ENCODE data around the gene ALDH8A1. TPM values are rescaled to one million over a fixed set of nuclear protein-coding genes. Genes with fewer than 3 reads are reported as not detected.
"Not testable (repeated sequence)": the region's sequence is repeated elsewhere in the genome, so short reads cannot be mapped to it uniquely, and the experiment has no call there.

The ALDH8A1 gene
- total RNA-seq, 2 donors from 2014 or later: 0.35 TPM; not detected in 1

- no peak for TF ChIP-seq CTCF (IDR thresholded peaks at IDR 0.05)
Measured at GRCh38 chr6:134909701-134910592, 40.0 kb downstream of the ALDH8A1 start.

GRCh38 chr6:134908906-134909516 lies 40.9 kb downstream of the ALDH8A1 start:
- Histone ChIP-seq H3K4me3 (no peak overlapping the region), H3K27me3 (no peaks in the 10 kb centered on the region)

More at GRCh38 chr6:134909701-134910592, 40.0 kb downstream of the ALDH8A1 start:
- Histone ChIP-seq H3K27ac (peak overlapping the region in 1 of 2 donors; percentile 79), H3K36me3 (no peaks in the 10 kb centered on the region), H3K9me3 (no peaks in the 10 kb centered on the region), H3K27me3 (no peaks in the 10 kb centered on the region), H3K4me3 (no peak overlapping the region), H3K4me1 (peaks cover 0 to 16% of the 10 kb centered on the region in 2 donors)
- no peak for DNase-seq (ENCODE audit: low spot score)

GRCh38 chr6:134904731-134905130 lies 45.2 kb downstream of the ALDH8A1 start:
- not testable (repeated sequence) for H3K27ac ChIP-seq; H3K9me3 ChIP-seq; H3K4me3 ChIP-seq; H3K27me3 ChIP-seq; H3K36me3 ChIP-seq; DNase-seq (ENCODE audit: low spot score)
- peaks cover 0 to 14% of the 10 kb centered on the region in 2 donors for H3K4me1 ChIP-seq

More at GRCh38 chr6:134908906-134909516, 40.9 kb downstream of the ALDH8A1 start:
- Histone ChIP-seq H3K9me3 (no peaks in the 10 kb centered on the region), H3K4me1 (peaks cover 0 to 16% of the 10 kb centered on the region in 2 donors), H3K36me3 (no peaks in the 10 kb centered on the region), H3K27ac (peak overlapping the region; percentile 35 to 79)
- TF ChIP-seq CTCF (IDR thresholded peaks at IDR 0.05): no peak
- DNase-seq (ENCODE audit: low spot score): peak; percentile 91

- Histone ChIP-seq H3K27ac (peak overlapping the region in 1 of 2 donors; percentile 52), H3K27me3 (no peaks in the 10 kb centered on the region), H3K4me1 (peaks cover 0 to 3% of the 10 kb centered on the region in 2 donors), H3K4me3 (no peak overlapping the region), H3K9me3 (no peaks in the 10 kb centered on the region), H3K36me3 (no peaks in the 10 kb centered on the region)
- no peak for TF ChIP-seq CTCF (IDR thresholded peaks at IDR 0.05)
- DNase-seq (ENCODE audit: low spot score): no peak
Measured at GRCh38 chr6:134903448-134903847, 46.5 kb downstream of the ALDH8A1 start.

- DNase-seq (ENCODE audit: low spot score): no peak
- TF ChIP-seq CTCF (IDR thresholded peaks at IDR 0.05): no peak
Measured at GRCh38 chr6:134902936-134903335, 47.0 kb downstream of the ALDH8A1 start.

More at GRCh38 chr6:134902936-134903335, 47.0 kb downstream of the ALDH8A1 start:
- Histone ChIP-seq H3K9me3 (no peaks in the 10 kb centered on the region), H3K27ac (peak overlapping the region in 1 of 2 donors; percentile 52), H3K36me3 (no peaks in the 10 kb centered on the region), H3K27me3 (no peaks in the 10 kb centered on the region), H3K4me3 (no peak overlapping the region), H3K4me1 (no peaks in the 10 kb centered on the region)
